H1 (cell line): ENCODE results near the gene TANC1.

Experiments used
- RFX5 ChIP-seq: IDR thresholded peaks from 2 replicates; pipeline ENCODE4 v1.6.1; 2011; ENCODE audit warnings: low read depth, low read length, improper control_type of control experiment, borderline replicate concordance
- TAF1 ChIP-seq: IDR thresholded peaks from 2 replicates; pipeline ENCODE4 v1.6.1; 2011; ENCODE audit warnings: mild to moderate bottlenecking, low read depth, low read length
- TF ChIP-seq, protein P1 (sequence below): IDR thresholded peaks from 2 replicates; pipeline ENCODE4 v1.6.1; 2012; ENCODE audit warnings: inconsistent platforms
- TF ChIP-seq, protein P2 (sequence below), 3 experiments: IDR thresholded peaks; 1 replicate in 2 of 3; 2 replicates in 1 of 3; pipeline versions ENCODE4 v1.5.1 to v1.6.1; 2011; ENCODE audit warnings: low read length in 3 of 3, mild to moderate bottlenecking in 3 of 3, inconsistent platforms in 2 of 3, low read depth in 1 of 3, moderate library complexity in 1 of 3; ENCODE audit not compliant: insufficient read depth in 1 of 3; ENCODE audit errors: control extremely low read depth in 1 of 3

DNA sequence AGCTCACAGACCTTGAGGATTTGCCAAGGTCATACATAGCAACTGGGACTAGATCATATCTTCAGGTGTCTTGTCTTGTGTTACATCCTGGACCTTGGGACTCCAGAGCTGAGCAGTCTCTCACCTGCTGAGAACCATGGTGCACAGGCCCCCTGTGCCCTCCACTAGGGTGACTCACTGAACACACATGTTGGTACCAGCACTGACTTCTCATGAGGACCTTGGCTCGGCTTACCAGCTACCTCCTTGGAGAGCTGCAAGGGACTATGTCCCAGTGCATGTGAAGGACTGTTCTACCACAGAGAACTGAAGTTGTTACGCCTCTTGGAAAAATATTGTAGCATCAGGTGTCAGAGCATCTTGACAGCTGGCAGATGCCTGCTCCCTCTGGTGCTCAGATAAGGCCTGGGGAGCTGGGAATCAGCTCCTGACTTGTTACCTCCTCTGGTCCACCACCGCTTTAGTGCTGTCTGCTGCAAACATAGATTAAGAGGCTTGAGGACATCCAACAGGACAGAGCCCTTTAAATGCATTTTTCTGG lies 246.0 kb downstream of the TANC1 start:
- no peak for TF ChIP-seq RFX5
- TF ChIP-seq, protein P1, sequence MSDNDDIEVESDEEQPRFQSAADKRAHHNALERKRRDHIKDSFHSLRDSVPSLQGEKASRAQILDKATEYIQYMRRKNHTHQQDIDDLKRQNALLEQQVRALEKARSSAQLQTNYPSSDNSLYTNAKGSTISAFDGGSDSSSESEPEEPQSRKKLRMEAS, result no peak
- no peak for TF ChIP-seq TAF1
- TF ChIP-seq, protein P2, sequence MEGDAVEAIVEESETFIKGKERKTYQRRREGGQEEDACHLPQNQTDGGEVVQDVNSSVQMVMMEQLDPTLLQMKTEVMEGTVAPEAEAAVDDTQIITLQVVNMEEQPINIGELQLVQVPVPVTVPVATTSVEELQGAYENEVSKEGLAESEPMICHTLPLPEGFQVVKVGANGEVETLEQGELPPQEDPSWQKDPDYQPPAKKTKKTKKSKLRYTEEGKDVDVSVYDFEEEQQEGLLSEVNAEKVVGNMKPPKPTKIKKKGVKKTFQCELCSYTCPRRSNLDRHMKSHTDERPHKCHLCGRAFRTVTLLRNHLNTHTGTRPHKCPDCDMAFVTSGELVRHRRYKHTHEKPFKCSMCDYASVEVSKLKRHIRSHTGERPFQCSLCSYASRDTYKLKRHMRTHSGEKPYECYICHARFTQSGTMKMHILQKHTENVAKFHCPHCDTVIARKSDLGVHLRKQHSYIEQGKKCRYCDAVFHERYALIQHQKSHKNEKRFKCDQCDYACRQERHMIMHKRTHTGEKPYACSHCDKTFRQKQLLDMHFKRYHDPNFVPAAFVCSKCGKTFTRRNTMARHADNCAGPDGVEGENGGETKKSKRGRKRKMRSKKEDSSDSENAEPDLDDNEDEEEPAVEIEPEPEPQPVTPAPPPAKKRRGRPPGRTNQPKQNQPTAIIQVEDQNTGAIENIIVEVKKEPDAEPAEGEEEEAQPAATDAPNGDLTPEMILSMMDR (IDR thresholded peaks at IDR 0.05; ENCODE audit: control extremely low read depth in 1 of 3, insufficient read depth in 1 of 3, low read depth in 1 of 3, low read length in 3 of 3), result no peak
